Spleen (tissue), 11 donors: ENCODE results near the gene PPL. TPM values are rescaled to one million over a fixed set of nuclear protein-coding genes. Genes with fewer than 3 reads are reported as not detected.

Source experiments
- DNase-seq: peaks from one replicate; pipeline ENCODE4 v3.0.0-alpha.2; 2020
- H3K27ac ChIP-seq, 8 donors: fragments of 200-600 bp; sonication (generic) in 7 of 8; 1 replicate in 4 of 8; 2 replicates in 4 of 8; pipeline versions ENCODE4 v1.5.0 to v1.8.0; 2016 to 2021; ENCODE audit warnings: inconsistent platforms in 4 of 8, mild to moderate bottlenecking in 4 of 8, moderate library complexity in 1 of 8
- H3K27me3 ChIP-seq, 7 donors: fragments of 200-600 bp; sonication (generic) in 6 of 7; replicated peaks in 1 of 7; 1 replicate in 4 of 7; 2 replicates in 3 of 7; pipeline versions ENCODE4 v1.5.0 to v1.8.0; 2016 to 2021; ENCODE audit warnings: inconsistent platforms in 3 of 7, mild to moderate bottlenecking in 1 of 7
- H3K36me3 ChIP-seq, 6 donors: fragments of 200-600 bp; sonication (generic) in 5 of 6; 1 replicate in 4 of 6; 2 replicates in 2 of 6; pipeline versions ENCODE4 v1.5.0 to v1.8.0; 2016 to 2021; ENCODE audit warnings: inconsistent platforms in 2 of 6
- H3K4me1 ChIP-seq, 6 donors: fragments of 200-600 bp; sonication (generic) in 5 of 6; 1 replicate in 3 of 6; 2 replicates in 3 of 6; pipeline versions ENCODE4 v1.5.0 to v1.8.0; 2016 to 2021; ENCODE audit warnings: inconsistent platforms in 3 of 6
- H3K4me3 ChIP-seq, 8 donors: fragments of 200-600 bp; sonication (generic) in 7 of 8; 1 replicate in 4 of 8; 2 replicates in 4 of 8; pipeline versions ENCODE4 v1.5.0 to v1.8.0; 2016 to 2021; ENCODE audit warnings: inconsistent platforms in 4 of 8, mild to moderate bottlenecking in 4 of 8, moderate library complexity in 2 of 8
- H3K9me3 ChIP-seq, 8 donors: fragments of 200-600 bp; sonication (generic) in 7 of 8; 1 replicate in 4 of 8; 2 replicates in 4 of 8; pipeline versions ENCODE4 v1.5.0 to v1.8.0; 2016 to 2021; ENCODE audit warnings: inconsistent platforms in 4 of 8
- POLR2A ChIP-seq, 3 donors: fragments of 450-650 bp; IDR thresholded peaks; one replicate each; pipeline ENCODE4 v1.5.1; 2017; ENCODE audit warnings: antibody characterized with exemption in 3 of 3, mild to moderate bottlenecking in 1 of 3
- POLR2AphosphoS5 ChIP-seq, 3 donors: sonication (generic); formaldehyde crosslinking; IDR thresholded peaks; one replicate each; pipeline ENCODE4 v1.5.1; 2017; ENCODE audit warnings: antibody characterized with exemption in 3 of 3
- WGBS, 5 donors: extraction: QIAGEN DNeasy Blood & Tissue Kit in 3 of 5; methylation state at CpG; one replicate each; pipeline versions ENCODE4 v1.1.5 to v1.1.7; 2013 to 2018; 5-methylcytosine and 5-hydroxymethylcytosine counted together
- intact Hi-C: fragments of 100-400 bp; cut with DNase I; formaldehyde crosslinking; loops from one replicate; pipeline ENCODE4 v1.15.0; 2023; ENCODE audit warnings: low total_unique reads
- polyA plus RNA-seq, 3 donors: library from polyadenylated mRNA; stranded (reverse); fragments of 200-250 nt; gene quantifications; one replicate each; pipeline ENCODE4 v1.2.1, GENCODE V29; 2013
- total RNA-seq, 7 donors: library from RNA; depleted of rRNA in 3 of 7; stranded (reverse); fragments of >200 nt in 3 of 7; fragmentation: NEBNext Ultra II Directional in 4 of 7; extraction: Animal tissue kit (Norgen Biotek cat#: 25700) in 4 of 7; gene quantifications; one replicate each; pipeline versions ENCODE4 v1.1.0 to v1.2.1, GENCODE V29; 2016 to 2021
- TF ChIP-seq, protein P1 (sequence below), 11 experiments: fragments of 200-600 bp in 7 of 11; fragments of 450-650 bp in 4 of 11; sonication (generic) in 4 of 11; IDR thresholded peaks in 8 of 11; conservative IDR thresholded peaks in 3 of 11; 1 replicate in 7 of 11; 2 replicates in 4 of 11; pipeline versions ENCODE4 v1.4.0 to v1.8.0; 2016 to 2021; ENCODE audit warnings: antibody characterized with exemption in 11 of 11, inconsistent platforms in 4 of 11, mild to moderate bottlenecking in 1 of 11
- donor health status: healthy with polysubstance abuse.
- donor health status: DM: no; HTN: no; CAD: no; lungs with moderate emphysema.
- donor health status: DM: no; HTN: no; CAD: no.
- donor health status: Bipolar disorder and iron deficiency.
- donor health status: healthy.
- donor health status: DM: no; HTN: no; CAD: no.
- donor health status: DM: yes; HTN: yes; CAD: no.

Gene PPL
- total and polyA plus RNA-seq, 10 donors = 0.11 to 0.77 (median 0.20) TPM; not detected in 3

DNA sequence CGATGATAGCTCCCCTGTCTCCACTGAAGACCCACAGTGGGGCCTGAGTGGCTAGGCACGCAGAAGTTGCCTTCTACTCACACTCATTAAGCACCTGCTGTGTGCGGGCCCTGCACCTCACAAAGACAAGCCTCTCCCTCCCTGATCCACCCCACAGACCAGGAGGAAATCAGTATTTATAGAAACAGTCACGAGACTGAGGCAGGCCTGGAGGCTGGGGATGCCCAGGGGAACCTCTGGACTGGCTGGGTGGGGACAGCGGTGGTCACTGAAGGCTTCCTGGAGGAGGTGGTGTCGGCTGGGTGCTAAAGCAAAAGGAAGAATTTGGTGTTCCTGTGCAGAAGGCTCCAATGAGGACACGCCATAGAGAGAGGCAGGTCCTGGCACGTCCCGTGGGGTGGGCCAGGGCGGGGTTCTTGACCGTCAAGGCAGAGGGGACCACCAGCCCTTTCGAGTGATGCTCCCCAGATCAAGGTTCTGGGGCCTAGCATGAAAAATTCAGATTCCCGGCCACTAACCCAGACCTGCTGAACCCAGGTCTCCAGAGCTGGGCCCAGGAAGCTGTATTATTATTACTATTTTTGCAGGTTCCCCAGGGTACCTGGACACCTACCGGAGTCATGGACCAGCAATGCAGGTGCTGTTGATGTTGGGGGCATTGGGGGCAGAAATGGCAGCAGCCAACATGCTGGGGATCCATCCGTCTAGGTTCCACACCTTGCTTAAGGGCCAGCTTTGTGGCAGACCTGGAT lies 23.0 kb downstream of the PPL start:
- H3K4me3 ChIP-seq = no peak overlapping the region
- H3K9me3 ChIP-seq = no peaks in the 10 kb centered on the region
- H3K27ac ChIP-seq = no peak overlapping the region
- no peaks in the 10 kb centered on the region for H3K4me1 ChIP-seq
- no peak for DNase-seq
- no peak for TF ChIP-seq POLR2A (IDR thresholded peaks at IDR 0.05)
- TF ChIP-seq POLR2AphosphoS5 (IDR thresholded peaks at IDR 0.05) = no peak
- TF ChIP-seq, protein P1, sequence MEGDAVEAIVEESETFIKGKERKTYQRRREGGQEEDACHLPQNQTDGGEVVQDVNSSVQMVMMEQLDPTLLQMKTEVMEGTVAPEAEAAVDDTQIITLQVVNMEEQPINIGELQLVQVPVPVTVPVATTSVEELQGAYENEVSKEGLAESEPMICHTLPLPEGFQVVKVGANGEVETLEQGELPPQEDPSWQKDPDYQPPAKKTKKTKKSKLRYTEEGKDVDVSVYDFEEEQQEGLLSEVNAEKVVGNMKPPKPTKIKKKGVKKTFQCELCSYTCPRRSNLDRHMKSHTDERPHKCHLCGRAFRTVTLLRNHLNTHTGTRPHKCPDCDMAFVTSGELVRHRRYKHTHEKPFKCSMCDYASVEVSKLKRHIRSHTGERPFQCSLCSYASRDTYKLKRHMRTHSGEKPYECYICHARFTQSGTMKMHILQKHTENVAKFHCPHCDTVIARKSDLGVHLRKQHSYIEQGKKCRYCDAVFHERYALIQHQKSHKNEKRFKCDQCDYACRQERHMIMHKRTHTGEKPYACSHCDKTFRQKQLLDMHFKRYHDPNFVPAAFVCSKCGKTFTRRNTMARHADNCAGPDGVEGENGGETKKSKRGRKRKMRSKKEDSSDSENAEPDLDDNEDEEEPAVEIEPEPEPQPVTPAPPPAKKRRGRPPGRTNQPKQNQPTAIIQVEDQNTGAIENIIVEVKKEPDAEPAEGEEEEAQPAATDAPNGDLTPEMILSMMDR (IDR thresholded peaks at IDR 0.05 in 8 of 11, conservative IDR thresholded peaks at IDR 0.05 in 3 of 11) = no peak
- no peaks in the 10 kb centered on the region for H3K36me3 ChIP-seq
- H3K27me3 ChIP-seq = peaks cover 0 to 19% (median 0%) of the 10 kb centered on the region in 7 donors
- intact Hi-C loops = no loop called here
- 83 to 93% (median 89%) methylated on average over 15 of the region's 15 CpGs for WGBS, 5 donors

DNA sequence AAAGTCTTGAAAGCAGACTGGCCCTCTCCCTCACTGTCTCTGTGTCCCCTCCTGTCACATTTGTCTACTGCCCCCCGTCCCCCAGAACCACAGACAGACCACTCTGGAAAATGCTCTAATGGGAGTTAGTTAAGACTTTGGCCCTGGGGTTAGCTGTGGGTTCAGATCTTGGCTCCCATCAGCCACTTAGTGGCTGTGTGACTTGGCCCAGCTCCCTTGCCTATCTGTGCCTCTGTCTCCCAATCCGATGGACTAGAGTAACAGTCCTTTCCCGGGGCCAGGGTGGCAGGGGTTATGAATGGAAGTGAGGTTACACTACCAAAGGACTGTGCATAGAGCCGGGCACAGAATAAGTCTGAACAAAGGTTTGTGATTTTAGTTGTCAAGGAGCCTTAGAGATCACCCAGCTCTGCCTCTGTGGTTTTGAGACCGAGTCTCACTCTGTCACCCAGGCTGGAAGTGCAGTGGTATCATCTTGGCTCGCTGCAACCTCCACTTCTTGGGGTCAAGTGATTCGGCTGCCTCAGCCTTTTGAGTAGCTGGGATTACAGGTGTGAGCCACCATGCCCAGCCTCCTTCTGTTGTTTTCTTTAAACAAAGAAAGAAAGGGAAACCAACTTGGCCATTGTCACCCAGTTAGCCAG lies 23.7 kb downstream of the PPL start:
- 74 to 91% (median 79%) methylated on average over 6 to 7 of the region's 7 CpGs for WGBS, 5 donors
- intact Hi-C loops = no loop called here
- peak; percentile 15 for DNase-seq
- Histone ChIP-seq H3K27me3 (peaks cover 0 to 19% (median 0%) of the 10 kb centered on the region in 7 donors), H3K36me3 (no peaks in the 10 kb centered on the region), H3K27ac (no peak overlapping the region), H3K4me3 (no peak overlapping the region), H3K4me1 (no peaks in the 10 kb centered on the region), H3K9me3 (no peaks in the 10 kb centered on the region)
- TF ChIP-seq, protein P1 (IDR thresholded peaks at IDR 0.05 in 8 of 11, conservative IDR thresholded peaks at IDR 0.05 in 3 of 11) = no peak
- TF ChIP-seq POLR2AphosphoS5 (IDR thresholded peaks at IDR 0.05) = no peak
- no peak for TF ChIP-seq POLR2A (IDR thresholded peaks at IDR 0.05)

DNA sequence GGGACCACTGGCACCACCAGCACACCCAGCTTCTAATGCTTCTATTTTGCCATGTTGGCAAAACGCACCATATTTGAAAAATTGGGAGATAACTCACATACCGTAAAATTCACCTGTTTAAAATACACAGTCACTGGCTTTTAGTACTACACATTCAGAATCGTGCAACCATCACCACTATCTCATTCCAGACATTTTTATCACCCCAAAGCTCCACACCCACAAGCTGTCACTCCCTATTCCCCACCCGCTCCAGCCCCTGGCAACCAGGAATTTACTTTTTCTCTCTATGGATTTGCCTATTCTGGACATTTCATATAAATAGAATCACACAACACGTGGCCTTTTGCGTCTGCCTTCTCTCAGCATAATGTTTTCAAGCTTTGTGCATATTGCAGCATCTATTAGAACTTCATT lies 25.0 kb downstream of the PPL start:
- no peak overlapping the region for H3K27ac ChIP-seq
- H3K4me3 ChIP-seq = no peak overlapping the region
- no peaks in the 10 kb centered on the region for H3K9me3 ChIP-seq
- TF ChIP-seq POLR2AphosphoS5 (IDR thresholded peaks at IDR 0.05) = no peak
- TF ChIP-seq POLR2A (IDR thresholded peaks at IDR 0.05) = no peak
- TF ChIP-seq, protein P1 (IDR thresholded peaks at IDR 0.05 in 8 of 11, conservative IDR thresholded peaks at IDR 0.05 in 3 of 11) = no peak
- 71 to 83% (median 77%) methylated on average over 6 of the region's 6 CpGs for WGBS, 5 donors
- no peaks in the 10 kb centered on the region for H3K4me1 ChIP-seq
- peaks cover 0 to 19% (median 0%) of the 10 kb centered on the region in 7 donors for H3K27me3 ChIP-seq
- H3K36me3 ChIP-seq = no peaks in the 10 kb centered on the region
- intact Hi-C loops = no loop called here
- no peak for DNase-seq

DNA sequence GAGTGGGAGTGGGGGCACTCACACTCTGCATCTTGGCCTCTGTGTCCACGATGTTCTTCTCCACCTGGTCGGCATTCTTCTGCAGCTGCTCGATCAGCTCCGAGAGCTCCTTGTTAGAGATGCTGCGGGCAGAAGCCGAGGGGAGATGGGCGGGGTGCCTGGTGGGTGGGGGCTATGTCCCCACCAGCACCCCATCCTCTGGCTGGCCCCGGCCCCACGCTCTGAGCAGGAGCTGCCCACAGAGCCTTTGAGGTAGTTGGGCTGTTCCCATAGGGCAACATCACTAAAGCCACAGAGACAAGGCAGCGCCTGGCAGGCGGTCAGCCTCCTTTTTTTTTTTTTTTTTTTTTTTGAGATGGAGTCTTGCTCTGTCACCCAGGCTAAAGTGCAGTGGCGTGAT lies 26.1 kb downstream of the PPL start:
- H3K27me3 ChIP-seq = peaks cover 0 to 15% (median 0%) of the 10 kb centered on the region in 7 donors
- TF ChIP-seq POLR2A (IDR thresholded peaks at IDR 0.05) = no peak
- TF ChIP-seq POLR2AphosphoS5 (IDR thresholded peaks at IDR 0.05) = no peak
- TF ChIP-seq, protein P1 (IDR thresholded peaks at IDR 0.05 in 8 of 11, conservative IDR thresholded peaks at IDR 0.05 in 3 of 11) = no peak
- H3K27ac ChIP-seq = no peak overlapping the region
- H3K4me1 ChIP-seq = no peaks in the 10 kb centered on the region
- no peak for DNase-seq
- H3K36me3 ChIP-seq = no peaks in the 10 kb centered on the region
- intact Hi-C loops = no loop called here
- WGBS, 5 donors = 85 to 91% (median 87%) methylated on average over 10 to 12 of the region's 12 CpGs
- no peaks in the 10 kb centered on the region for H3K9me3 ChIP-seq
- H3K4me3 ChIP-seq = no peak overlapping the region
